GM23338 (cell line): ENCODE data around the gene PCNT. TPM values are rescaled to one million over a fixed set of nuclear protein-coding genes. Genes with fewer than 3 reads are reported as not detected.

Experiments
- ATAC-seq: fragments of 200-7000 bp; cut with Tn5 transposase; 3 replicates; pipeline ENCODE4 v1.9.1; 2020
- DNase-seq: peaks from one replicate; pipeline ENCODE4 v3.0.0-alpha.2; 2015; ENCODE audit warnings: low spot score
- H2AFZ ChIP-seq: fragments of 200-600 bp; sonication (generic); 2 replicates; pipeline ENCODE4 v1.8.0; 2016; ENCODE audit warnings: antibody characterized with exemption, mild to moderate bottlenecking, moderate library complexity
- H3F3A ChIP-seq: fragments of 200-600 bp; sonication (generic); replicated peaks from 2 replicates; pipeline ENCODE4 v1.8.0; 2017; ENCODE audit warnings: antibody characterized with exemption, mixed run types, low read depth
- H3K27ac ChIP-seq: fragments of 200-600 bp; sonication (generic); 2 replicates; pipeline ENCODE4 v1.6.1; 2016; ENCODE audit warnings: low read depth
- H3K27me3 ChIP-seq: fragments of 200-600 bp; sonication (generic); 2 replicates; pipeline ENCODE4 v1.8.0; 2016; ENCODE audit warnings: mild to moderate bottlenecking, mixed run types, moderate library complexity; ENCODE audit not compliant: insufficient read depth
- H3K36me3 ChIP-seq: fragments of 200-600 bp; sonication (generic); 2 replicates; pipeline ENCODE4 v1.8.0; 2016; ENCODE audit warnings: mild to moderate bottlenecking; ENCODE audit not compliant: insufficient read depth
- H3K4me1 ChIP-seq: fragments of 200-600 bp; sonication (generic); 2 replicates; pipeline ENCODE4 v1.8.0; 2016; ENCODE audit warnings: mild to moderate bottlenecking, moderate library complexity; ENCODE audit not compliant: insufficient read depth
- H3K4me2 ChIP-seq: fragments of 200-600 bp; sonication (generic); 2 replicates; pipeline ENCODE4 v1.7.1; 2017; ENCODE audit warnings: mixed run types
- H3K4me3 ChIP-seq: fragments of 200-600 bp; sonication (generic); 2 replicates; pipeline ENCODE4 v1.6.1; 2016; ENCODE audit warnings: mixed run types
- H3K79me2 ChIP-seq: fragments of 200-600 bp; sonication (generic); replicated peaks from 2 replicates; pipeline ENCODE4 v1.8.0; 2017; ENCODE audit warnings: mild to moderate bottlenecking; ENCODE audit not compliant: insufficient read depth
- H3K9me2 ChIP-seq: fragments of 200-600 bp; sonication (generic); 2 replicates; pipeline ENCODE4 v1.8.0; 2017; ENCODE audit not compliant: insufficient read depth
- H4K20me1 ChIP-seq: fragments of 200-600 bp; sonication (generic); replicated peaks from 2 replicates; pipeline ENCODE4 v1.8.0; 2017; ENCODE audit warnings: mild to moderate bottlenecking; ENCODE audit not compliant: insufficient read depth
- H3K27ac Mint-ChIP-seq: 2 replicates; pipeline ENCODE4 v1.8.0; 2020; ENCODE audit warnings: inconsistent platforms, mild to moderate bottlenecking, moderate library complexity, mixed read lengths
- H3K27me3 Mint-ChIP-seq: 3 replicates; pipeline ENCODE4 v1.8.0; 2022; ENCODE audit warnings: low read depth, mild to moderate bottlenecking, moderate library complexity, mixed read lengths, inconsistent platforms; ENCODE audit not compliant: insufficient read depth, poor library complexity
- H3K36me3 Mint-ChIP-seq: 3 replicates; pipeline ENCODE4 v1.8.0; 2021; ENCODE audit warnings: low read depth, mild to moderate bottlenecking, inconsistent platforms, moderate library complexity, mixed read lengths
- H3K4me1 Mint-ChIP-seq: 3 replicates; pipeline ENCODE4 v1.8.0; 2020; ENCODE audit warnings: mild to moderate bottlenecking, inconsistent platforms, mixed read lengths
- H3K4me3 Mint-ChIP-seq: 3 replicates; pipeline ENCODE4 v1.8.0; 2021; ENCODE audit warnings: moderate library complexity, mild to moderate bottlenecking, inconsistent platforms, mixed read lengths
- H3K9me3 Mint-ChIP-seq: 3 replicates; pipeline ENCODE4 v1.8.0; 2020; ENCODE audit warnings: moderate library complexity, mild to moderate bottlenecking, inconsistent platforms, mixed read lengths
- CREB1 ChIP-seq: fragments of 250-450 bp; sonication (Bioruptor Pico); IDR thresholded peaks from 2 replicates; pipeline ENCODE4 v1.5.0; 2020; ENCODE audit warnings: low read depth, mild to moderate bottlenecking, moderate library complexity
- CTCF ChIP-seq, 2 experiments: fragments of 200-600 bp in 1 of 2; sonication (generic) in 1 of 2; conservative IDR thresholded peaks; 2 replicates each; pipeline versions ENCODE4 v1.5.1 to v1.6.1; 2016 to 2017; ENCODE audit warnings: antibody characterized with exemption in 2 of 2, low read depth in 2 of 2, mild to moderate bottlenecking in 2 of 2, moderate library complexity in 1 of 2
- ETS1 ChIP-seq: IDR thresholded peaks from 2 replicates; pipeline ENCODE4 v1.6.1; 2016; ENCODE audit warnings: antibody characterized with exemption
- EZH2 ChIP-seq: fragments of 200-600 bp; sonication (generic); IDR thresholded peaks from one replicate; pipeline ENCODE4 v1.8.0; 2017; ENCODE audit warnings: antibody characterized with exemption, mild to moderate bottlenecking, low read depth; ENCODE audit not compliant: unreplicated experiment
- EZH2phosphoT487 ChIP-seq: fragments of 200-600 bp; sonication (generic); IDR thresholded peaks from one replicate; pipeline ENCODE4 v1.8.1; 2018; ENCODE audit warnings: antibody characterized with exemption; ENCODE audit not compliant: unreplicated experiment
- JUNB ChIP-seq: IDR thresholded peaks from one replicate; pipeline ENCODE4 v1.6.1; 2016; ENCODE audit warnings: antibody characterized with exemption; ENCODE audit not compliant: unreplicated experiment
- NANOG ChIP-seq: IDR thresholded peaks from 2 replicates; pipeline ENCODE4 v1.6.1; 2016; ENCODE audit warnings: antibody characterized with exemption, borderline replicate concordance
- POLR2AphosphoS5 ChIP-seq: IDR thresholded peaks from 2 replicates; pipeline ENCODE4 v1.6.1; 2016; ENCODE audit warnings: antibody characterized with exemption, low read depth
- REST ChIP-seq: IDR thresholded peaks from one replicate; pipeline ENCODE4 v1.6.1; 2018; ENCODE audit warnings: antibody characterized with exemption; ENCODE audit not compliant: unreplicated experiment
- STAT1 ChIP-seq: IDR thresholded peaks from one replicate; pipeline ENCODE4 v1.6.1; 2016; ENCODE audit warnings: antibody characterized with exemption; ENCODE audit not compliant: unreplicated experiment
- ZNF114 ChIP-seq: fragments of 250-450 bp; sonication (Bioruptor Pico); IDR thresholded peaks from 2 replicates; pipeline ENCODE4 v1.5.0; 2020; ENCODE audit warnings: mild to moderate bottlenecking, moderate library complexity
- ZNF331 ChIP-seq: fragments of 250-450 bp; sonication (Bioruptor Pico); IDR thresholded peaks from 2 replicates; pipeline ENCODE4 v1.5.0; 2020; ENCODE audit warnings: low read depth, mild to moderate bottlenecking, moderate library complexity
- ZNF462 ChIP-seq: fragments of 250-450 bp; sonication (Bioruptor Pico); IDR thresholded peaks from 2 replicates; pipeline ENCODE4 v1.5.0; 2020; ENCODE audit warnings: mild to moderate bottlenecking, moderate library complexity
- polyA plus RNA-seq: library from polyadenylated mRNA; unstranded; fragments of >200 nt; fragmentation: Nextera tagmentation; extraction: Ambion mirVana; gene quantifications from 2 replicates; pipeline ENCODE4 v1.2.1, GENCODE V29; 2016
- total RNA-seq: library from RNA; depleted of rRNA; stranded (reverse); fragments of >200 nt; shearing (Covaris generic); gene quantifications from 2 replicates; pipeline ENCODE4 v1.2.3, GENCODE V29; 2014

PCNT gene
- total and polyA plus RNA-seq, 2 experiments from 2014 or later, result 39.6 to 46.1 TPM

DNA sequence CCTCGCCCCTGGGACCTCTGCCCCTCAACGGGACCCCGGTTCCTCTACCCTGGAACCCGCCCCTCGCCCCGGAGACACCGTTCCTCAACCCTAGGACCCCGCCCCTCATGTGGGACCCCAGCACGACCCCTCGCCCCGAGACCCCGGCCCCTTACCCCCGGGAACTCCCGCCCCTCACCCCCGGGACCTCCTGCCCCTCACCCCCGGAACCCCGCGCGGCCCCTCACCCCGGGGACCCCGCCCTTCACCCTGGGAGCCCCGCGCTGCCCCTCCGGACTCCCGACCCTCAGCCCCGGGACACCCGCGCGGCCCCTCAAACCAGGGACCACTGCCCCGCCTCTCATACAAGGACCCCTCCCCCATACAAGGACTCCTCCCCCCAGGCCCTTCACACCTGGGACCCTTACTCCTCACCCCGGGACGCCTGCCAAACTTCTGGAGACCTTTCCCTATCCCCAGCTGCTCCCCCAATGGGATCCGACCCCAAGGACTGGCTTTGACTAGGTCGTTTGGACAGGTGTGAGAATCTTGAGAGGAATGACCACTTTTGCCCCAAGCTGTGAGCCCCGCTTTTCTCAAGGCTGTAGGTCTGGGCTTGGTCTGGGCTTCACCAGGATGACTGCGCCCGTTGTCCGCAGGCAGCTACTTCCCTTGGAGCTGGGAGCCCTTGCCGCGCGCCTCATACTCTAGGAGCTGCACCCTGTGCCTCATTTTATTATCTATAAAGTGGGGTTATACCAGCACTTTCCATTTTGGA lies 135.6 kb downstream of the PCNT start:
- Histone ChIP-seq H2AFZ (peak overlapping the region; percentile 72; the same call in 1 of the 2 replicates), H3K27ac (no peak overlapping the region), H3K79me2 (peaks cover 60% of the 10 kb centered on the region), H3K27me3 (no peaks in the 10 kb centered on the region), H3K9me2 (no peaks in the 10 kb centered on the region), H3K4me1 (peaks cover 14% of the 10 kb centered on the region), H3K4me2 (peak overlapping the region; percentile 92), H3K36me3 (no peaks in the 10 kb centered on the region), H3K4me3 (peak overlapping the region; percentile 81), H3F3A (0 out of 2 replicates have a peak, but pooled peaks cover 6% of the 10 kb centered on the region), H4K20me1 (peaks cover 7% of the 10 kb centered on the region)
- DNase-seq, result peak; percentile 58
- peak; percentile 13 for ATAC-seq
- H3K27ac Mint-ChIP-seq, result no peak overlapping the region
- peaks cover 5% of the 10 kb centered on the region for H3K27me3 Mint-ChIP-seq
- H3K9me3 Mint-ChIP-seq, result no peaks in the 10 kb centered on the region
- TF ChIP-seq ZNF331 (CRISPR knock-in tag) (no peak), CREB1 (CRISPR knock-in tag) (no peak), STAT1 (no peak), CTCF (conservative IDR thresholded peaks at IDR 0.05; ENCODE audit: low read depth in 2 of 2) (no peak), POLR2AphosphoS5 (no peak), REST (no peak), ZNF462 (CRISPR knock-in tag) (no peak), EZH2 (no peak), EZH2phosphoT487 (no peak), ZNF114 (CRISPR knock-in tag) (no peak), ETS1 (no peak), NANOG (no peak), JUNB (no peak)
- H3K4me3 Mint-ChIP-seq, result peak overlapping the region; percentile 86
- H3K4me1 Mint-ChIP-seq, result peaks cover 18% of the 10 kb centered on the region; the same call in 2 of the 3 replicates
- H3K36me3 Mint-ChIP-seq, result peaks cover 23% of the 10 kb centered on the region
